ENCODE data around the gene OGG1. TPM values are rescaled to one million over a fixed set of nuclear protein-coding genes. Genes with fewer than 3 reads are reported as not detected.

Gene OGG1
- polyA plus RNA-seq, 1 donor from 2014 or later = 34.4 TPM

GRCh38 chr3:9721015-9721699 is 28.6 kb upstream of the OGG1 start:
- peak overlapping the region; percentile 48 for H3K4me3 ChIP-seq (ENCODE audit: low read length)
- peak overlapping the region; percentile 15 for H3K9ac ChIP-seq (ENCODE audit: low read length)
- no peak overlapping the region for H2AFZ ChIP-seq (ENCODE audit: low read depth, low read length)
- H3K79me2 ChIP-seq (replicated peaks; ENCODE audit: insufficient read depth, low read length) = no peaks in the 10 kb centered on the region
- no peaks in the 10 kb centered on the region for H3F3A ChIP-seq (ENCODE audit: insufficient read depth, low read length, poor library complexity, severe bottlenecking)
- H3K9me3 ChIP-seq (ENCODE audit: low read length) = no peaks in the 10 kb centered on the region
- no peak for TF ChIP-seq TAF1 (IDR thresholded peaks at IDR 0.05; ENCODE audit: low read depth)
- TF ChIP-seq POLR2AphosphoS5 (IDR thresholded peaks at IDR 0.05) = peak; percentile 23
- TF ChIP-seq, protein P1, sequence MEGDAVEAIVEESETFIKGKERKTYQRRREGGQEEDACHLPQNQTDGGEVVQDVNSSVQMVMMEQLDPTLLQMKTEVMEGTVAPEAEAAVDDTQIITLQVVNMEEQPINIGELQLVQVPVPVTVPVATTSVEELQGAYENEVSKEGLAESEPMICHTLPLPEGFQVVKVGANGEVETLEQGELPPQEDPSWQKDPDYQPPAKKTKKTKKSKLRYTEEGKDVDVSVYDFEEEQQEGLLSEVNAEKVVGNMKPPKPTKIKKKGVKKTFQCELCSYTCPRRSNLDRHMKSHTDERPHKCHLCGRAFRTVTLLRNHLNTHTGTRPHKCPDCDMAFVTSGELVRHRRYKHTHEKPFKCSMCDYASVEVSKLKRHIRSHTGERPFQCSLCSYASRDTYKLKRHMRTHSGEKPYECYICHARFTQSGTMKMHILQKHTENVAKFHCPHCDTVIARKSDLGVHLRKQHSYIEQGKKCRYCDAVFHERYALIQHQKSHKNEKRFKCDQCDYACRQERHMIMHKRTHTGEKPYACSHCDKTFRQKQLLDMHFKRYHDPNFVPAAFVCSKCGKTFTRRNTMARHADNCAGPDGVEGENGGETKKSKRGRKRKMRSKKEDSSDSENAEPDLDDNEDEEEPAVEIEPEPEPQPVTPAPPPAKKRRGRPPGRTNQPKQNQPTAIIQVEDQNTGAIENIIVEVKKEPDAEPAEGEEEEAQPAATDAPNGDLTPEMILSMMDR (IDR thresholded peaks at IDR 0.05; ENCODE audit: poor library complexity, severe bottlenecking) = no peak
- no peak for TF ChIP-seq EZH2 (IDR thresholded peaks at IDR 0.05; ENCODE audit: borderline replicate concordance, insufficient read depth, low read length, poor library complexity, severe bottlenecking)
- TF ChIP-seq RAD21 (conservative IDR thresholded peaks at IDR 0.05) = peak; percentile 33
- TF ChIP-seq EP300 (conservative IDR thresholded peaks at IDR 0.05; ENCODE audit: poor library complexity, severe bottlenecking) = peak; percentile 59
- TF ChIP-seq, protein P2, sequence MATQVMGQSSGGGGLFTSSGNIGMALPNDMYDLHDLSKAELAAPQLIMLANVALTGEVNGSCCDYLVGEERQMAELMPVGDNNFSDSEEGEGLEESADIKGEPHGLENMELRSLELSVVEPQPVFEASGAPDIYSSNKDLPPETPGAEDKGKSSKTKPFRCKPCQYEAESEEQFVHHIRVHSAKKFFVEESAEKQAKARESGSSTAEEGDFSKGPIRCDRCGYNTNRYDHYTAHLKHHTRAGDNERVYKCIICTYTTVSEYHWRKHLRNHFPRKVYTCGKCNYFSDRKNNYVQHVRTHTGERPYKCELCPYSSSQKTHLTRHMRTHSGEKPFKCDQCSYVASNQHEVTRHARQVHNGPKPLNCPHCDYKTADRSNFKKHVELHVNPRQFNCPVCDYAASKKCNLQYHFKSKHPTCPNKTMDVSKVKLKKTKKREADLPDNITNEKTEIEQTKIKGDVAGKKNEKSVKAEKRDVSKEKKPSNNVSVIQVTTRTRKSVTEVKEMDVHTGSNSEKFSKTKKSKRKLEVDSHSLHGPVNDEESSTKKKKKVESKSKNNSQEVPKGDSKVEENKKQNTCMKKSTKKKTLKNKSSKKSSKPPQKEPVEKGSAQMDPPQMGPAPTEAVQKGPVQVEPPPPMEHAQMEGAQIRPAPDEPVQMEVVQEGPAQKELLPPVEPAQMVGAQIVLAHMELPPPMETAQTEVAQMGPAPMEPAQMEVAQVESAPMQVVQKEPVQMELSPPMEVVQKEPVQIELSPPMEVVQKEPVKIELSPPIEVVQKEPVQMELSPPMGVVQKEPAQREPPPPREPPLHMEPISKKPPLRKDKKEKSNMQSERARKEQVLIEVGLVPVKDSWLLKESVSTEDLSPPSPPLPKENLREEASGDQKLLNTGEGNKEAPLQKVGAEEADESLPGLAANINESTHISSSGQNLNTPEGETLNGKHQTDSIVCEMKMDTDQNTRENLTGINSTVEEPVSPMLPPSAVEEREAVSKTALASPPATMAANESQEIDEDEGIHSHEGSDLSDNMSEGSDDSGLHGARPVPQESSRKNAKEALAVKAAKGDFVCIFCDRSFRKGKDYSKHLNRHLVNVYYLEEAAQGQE (IDR thresholded peaks at IDR 0.05; ENCODE audit: borderline replicate concordance) = no peak
- no peak for TF ChIP-seq SMC3 (conservative IDR thresholded peaks at IDR 0.05; ENCODE audit: poor library complexity)
- H3K27ac ChIP-seq (ENCODE audit: low read length) = peak overlapping the region; percentile 49
- peak overlapping the region; percentile 43 for H3K4me2 ChIP-seq (ENCODE audit: low read length)
- no peaks in the 10 kb centered on the region for H3K36me3 ChIP-seq (ENCODE audit: insufficient read depth, low read length)
- no peaks in the 10 kb centered on the region for H3K27me3 ChIP-seq (ENCODE audit: insufficient read depth, low read depth, low read length)
- no peaks in the 10 kb centered on the region for H3K9me2 ChIP-seq (ENCODE audit: insufficient read depth, low read length)
- no peaks in the 10 kb centered on the region for H4K20me1 ChIP-seq (ENCODE audit: insufficient read depth)

GRCh38 chr3:9721700-9722060 is 28.1 kb upstream of the OGG1 start:
- H3K9me3 ChIP-seq (ENCODE audit: low read length) = no peaks in the 10 kb centered on the region
- H3K27ac ChIP-seq (ENCODE audit: low read length) = peak overlapping the region; percentile 49
- peak overlapping the region; percentile 43 for H3K4me2 ChIP-seq (ENCODE audit: low read length)
- no peaks in the 10 kb centered on the region for H3K27me3 ChIP-seq (ENCODE audit: insufficient read depth, low read depth, low read length)
- TF ChIP-seq TAF1 (IDR thresholded peaks at IDR 0.05; ENCODE audit: low read depth) = no peak
- no peak for TF ChIP-seq RAD21 (conservative IDR thresholded peaks at IDR 0.05)
- no peak for TF ChIP-seq SMC3 (conservative IDR thresholded peaks at IDR 0.05; ENCODE audit: poor library complexity)
- TF ChIP-seq, protein P1 (IDR thresholded peaks at IDR 0.05; ENCODE audit: poor library complexity, severe bottlenecking) = no peak
- TF ChIP-seq EZH2 (IDR thresholded peaks at IDR 0.05; ENCODE audit: borderline replicate concordance, insufficient read depth, low read length, poor library complexity, severe bottlenecking) = no peak
- TF ChIP-seq, protein P2 (IDR thresholded peaks at IDR 0.05; ENCODE audit: borderline replicate concordance) = no peak
- no peak for TF ChIP-seq MXI1 (conservative IDR thresholded peaks at IDR 0.05; ENCODE audit: poor library complexity, severe bottlenecking)
- TF ChIP-seq POLR2AphosphoS5 (IDR thresholded peaks at IDR 0.05) = no peak
- TF ChIP-seq EP300 (conservative IDR thresholded peaks at IDR 0.05; ENCODE audit: poor library complexity, severe bottlenecking) = no peak
- no peak overlapping the region for H2AFZ ChIP-seq (ENCODE audit: low read depth, low read length)
- no peaks in the 10 kb centered on the region for H3F3A ChIP-seq (ENCODE audit: insufficient read depth, low read length, poor library complexity, severe bottlenecking)
- H4K20me1 ChIP-seq (ENCODE audit: insufficient read depth) = no peaks in the 10 kb centered on the region
- H3K79me2 ChIP-seq (replicated peaks; ENCODE audit: insufficient read depth, low read length) = no peaks in the 10 kb centered on the region
- peak overlapping the region; percentile 15 for H3K9ac ChIP-seq (ENCODE audit: low read length)
- no peaks in the 10 kb centered on the region for H3K36me3 ChIP-seq (ENCODE audit: insufficient read depth, low read length)
- no peaks in the 10 kb centered on the region for H3K9me2 ChIP-seq (ENCODE audit: insufficient read depth, low read length)
- H3K4me3 ChIP-seq (ENCODE audit: low read length) = peak overlapping the region; percentile 48
